ENCODE results near the gene BRCA1.

DNA sequence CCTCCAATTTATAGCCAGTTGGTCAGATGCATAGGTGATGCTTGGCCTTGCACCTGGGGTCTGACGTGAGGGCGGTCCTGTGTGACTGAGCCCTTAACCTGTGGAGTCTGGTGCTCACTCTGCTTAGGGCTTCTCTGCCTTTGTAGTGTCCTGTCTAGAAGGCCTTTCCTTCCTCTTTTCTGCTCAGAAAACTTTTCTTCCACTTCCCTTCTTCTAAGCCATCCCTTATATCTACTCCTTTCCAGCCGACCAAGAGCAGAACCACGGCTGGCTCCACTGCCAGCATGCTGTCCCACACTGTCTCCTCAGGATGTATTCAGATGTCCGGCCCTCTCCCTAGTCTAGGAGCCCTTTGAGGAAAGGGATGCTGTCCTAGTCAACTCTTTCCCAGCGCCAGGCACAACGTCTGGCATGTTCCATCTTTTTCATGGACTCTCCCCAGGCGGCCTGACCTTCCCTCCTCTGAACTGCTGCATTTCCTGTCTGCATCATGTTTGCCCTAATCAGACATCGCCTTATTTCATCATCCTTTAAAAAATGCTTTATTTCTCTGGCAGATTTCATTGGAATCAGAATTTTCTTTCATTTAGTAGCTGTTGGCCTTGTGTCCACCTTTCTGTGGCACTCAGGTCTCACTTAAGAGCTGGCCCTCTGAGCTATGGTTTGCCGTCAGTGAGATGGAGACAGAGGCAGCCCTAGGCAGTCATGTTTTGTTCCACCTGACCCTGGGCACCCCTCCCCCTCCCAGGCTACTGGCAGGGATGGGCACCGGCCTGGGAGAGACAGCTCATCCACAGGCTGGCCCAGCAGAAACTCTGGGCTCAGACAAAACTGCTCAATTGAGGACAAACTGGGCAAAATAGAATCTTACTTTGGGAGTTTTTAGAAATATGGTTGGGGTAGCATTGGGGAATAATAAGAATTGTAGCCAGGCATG is 15.5 kb upstream of the BRCA1 start:
- TF ChIP-seq, protein P1, sequence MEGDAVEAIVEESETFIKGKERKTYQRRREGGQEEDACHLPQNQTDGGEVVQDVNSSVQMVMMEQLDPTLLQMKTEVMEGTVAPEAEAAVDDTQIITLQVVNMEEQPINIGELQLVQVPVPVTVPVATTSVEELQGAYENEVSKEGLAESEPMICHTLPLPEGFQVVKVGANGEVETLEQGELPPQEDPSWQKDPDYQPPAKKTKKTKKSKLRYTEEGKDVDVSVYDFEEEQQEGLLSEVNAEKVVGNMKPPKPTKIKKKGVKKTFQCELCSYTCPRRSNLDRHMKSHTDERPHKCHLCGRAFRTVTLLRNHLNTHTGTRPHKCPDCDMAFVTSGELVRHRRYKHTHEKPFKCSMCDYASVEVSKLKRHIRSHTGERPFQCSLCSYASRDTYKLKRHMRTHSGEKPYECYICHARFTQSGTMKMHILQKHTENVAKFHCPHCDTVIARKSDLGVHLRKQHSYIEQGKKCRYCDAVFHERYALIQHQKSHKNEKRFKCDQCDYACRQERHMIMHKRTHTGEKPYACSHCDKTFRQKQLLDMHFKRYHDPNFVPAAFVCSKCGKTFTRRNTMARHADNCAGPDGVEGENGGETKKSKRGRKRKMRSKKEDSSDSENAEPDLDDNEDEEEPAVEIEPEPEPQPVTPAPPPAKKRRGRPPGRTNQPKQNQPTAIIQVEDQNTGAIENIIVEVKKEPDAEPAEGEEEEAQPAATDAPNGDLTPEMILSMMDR (conservative IDR thresholded peaks at IDR 0.05): no peak
- TF ChIP-seq ZFX (IDR thresholded peaks at IDR 0.05): no peak
